GM19452 (cell line): Measurements from ENCODE around the gene SETSIP.
A peak's percentile ranks its signal among the peaks of the same experiment; 100 is the strongest.
"Not testable (repeated sequence)": the region's sequence is repeated elsewhere in the genome, so short reads cannot be mapped to it uniquely, and the experiment has no call there.

Source experiments
- ATAC-seq: cut with Tn5 transposase; IDR thresholded peaks from one replicate; pipeline ENCODE4 v1.9.1; 2021; ENCODE audit not compliant: unreplicated experiment

Gene SETSIP, protein sequence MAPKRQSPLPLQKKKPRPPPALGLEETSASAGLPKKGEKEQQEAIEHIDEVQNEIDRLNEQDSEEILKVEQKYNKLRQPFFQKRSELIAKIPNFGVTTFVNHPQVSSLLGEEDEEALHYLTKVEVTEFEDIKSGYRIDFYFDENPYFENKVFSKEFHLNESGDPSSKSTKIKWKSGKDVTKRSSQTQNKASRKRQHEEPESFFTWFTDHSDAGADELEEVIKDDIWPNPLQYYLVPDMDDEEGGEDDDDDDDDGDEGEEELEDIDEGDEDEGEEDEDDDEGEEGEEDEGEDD

DNA sequence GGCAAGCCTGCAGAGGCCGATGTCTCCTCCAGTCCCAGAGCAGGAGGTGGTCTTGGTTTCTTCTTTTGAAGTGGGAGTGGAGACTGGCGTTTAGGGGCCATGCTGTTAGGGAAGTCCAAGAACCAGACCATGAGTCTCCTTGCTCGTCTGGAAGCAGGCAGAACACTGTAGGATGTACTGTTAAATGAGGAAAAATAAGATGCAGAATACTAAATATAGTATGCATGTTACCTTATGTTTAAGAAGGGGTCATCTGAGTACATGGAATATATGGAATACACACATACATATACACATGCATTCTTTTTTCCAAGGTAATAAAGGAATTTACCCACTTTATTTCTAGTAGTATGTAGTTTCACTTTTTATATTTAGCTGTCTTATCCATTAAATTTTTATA lies at the start of gene SETSIP:
SETSIP (minus strand) TSS at position 101 of the 400 bp plus-strand sequence; CDS start at position 101, 0 bp downstream.
- no peak for ATAC-seq

DNA sequence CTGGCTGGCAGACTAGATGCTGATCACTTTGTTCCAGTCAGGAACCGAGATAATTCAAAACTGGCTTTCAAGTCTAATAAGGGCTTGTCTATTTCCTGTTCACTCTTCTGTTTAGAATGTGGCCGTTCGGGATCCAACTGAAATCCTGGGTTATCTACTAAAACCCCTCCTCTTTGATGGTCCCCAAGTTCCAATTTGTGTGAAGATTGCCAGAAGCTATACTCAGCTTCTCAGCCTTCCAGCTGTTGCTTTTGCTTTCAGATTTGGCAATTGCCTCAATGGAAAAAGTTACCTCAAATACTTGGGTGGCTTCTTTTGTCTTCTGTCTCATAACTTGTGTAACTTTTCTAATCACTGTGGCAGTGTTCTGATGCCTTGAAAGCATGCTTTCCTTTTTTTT lies 48.7 kb upstream of the SETSIP start:
- ATAC-seq = no peak

GRCh38 chr1:92118826-92119225 lies 43.6 kb upstream of the SETSIP start:
- no peak for ATAC-seq

GRCh38 chr1:92117526-92117925 lies 42.3 kb upstream of the SETSIP start:
- ATAC-seq = no peak

DNA sequence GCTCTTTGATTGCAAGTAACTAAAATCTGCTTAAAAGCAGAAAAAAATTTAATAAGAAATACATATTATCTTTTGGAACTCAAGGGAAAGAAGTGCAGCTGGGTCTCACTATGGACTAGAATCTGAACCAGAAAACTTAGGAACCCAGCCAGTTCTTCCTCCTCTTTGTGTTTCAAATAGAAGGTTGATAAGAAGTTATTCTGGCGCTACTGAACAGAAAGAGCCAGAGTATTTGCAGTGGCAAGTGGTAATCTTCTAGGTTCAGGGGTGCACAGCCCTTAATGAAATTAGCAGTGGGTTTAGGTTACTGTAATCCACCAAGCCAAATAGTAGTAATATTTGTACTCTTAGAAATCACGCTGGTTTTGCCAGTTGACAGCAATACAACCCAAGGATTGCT lies 33.4 kb upstream of the SETSIP start:
- no peak for ATAC-seq

- ATAC-seq = no peak
These were observed 30.4 kb upstream of the SETSIP start for GRCh38 chr1:92105546-92106081.

GRCh38 chr1:92096317-92096716 lies 21.1 kb upstream of the SETSIP start:
- ATAC-seq = no peak

DNA sequence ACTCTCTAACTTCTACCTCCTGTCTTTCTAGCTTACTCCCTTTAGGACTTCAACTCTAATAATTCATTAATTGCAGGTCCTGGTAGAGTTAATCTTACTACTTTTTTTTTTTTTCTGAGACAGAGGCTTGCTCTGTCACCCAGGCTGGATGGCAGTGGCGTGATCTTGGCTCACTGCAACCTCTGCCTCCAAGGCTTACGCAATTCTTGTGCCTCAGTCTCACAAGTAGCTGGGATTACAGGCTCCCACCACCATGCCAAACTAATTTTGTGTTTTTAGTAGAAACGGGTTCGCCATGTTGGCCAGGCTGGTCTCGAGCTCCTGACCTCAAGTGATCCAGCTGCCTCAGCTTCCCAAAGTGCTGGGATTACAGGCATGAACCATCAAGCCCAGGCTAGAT lies 20.7 kb upstream of the SETSIP start:
- ATAC-seq = no peak

- ATAC-seq = no peak
These were observed 19.4 kb upstream of the SETSIP start for GRCh38 chr1:92094595-92094994.

DNA sequence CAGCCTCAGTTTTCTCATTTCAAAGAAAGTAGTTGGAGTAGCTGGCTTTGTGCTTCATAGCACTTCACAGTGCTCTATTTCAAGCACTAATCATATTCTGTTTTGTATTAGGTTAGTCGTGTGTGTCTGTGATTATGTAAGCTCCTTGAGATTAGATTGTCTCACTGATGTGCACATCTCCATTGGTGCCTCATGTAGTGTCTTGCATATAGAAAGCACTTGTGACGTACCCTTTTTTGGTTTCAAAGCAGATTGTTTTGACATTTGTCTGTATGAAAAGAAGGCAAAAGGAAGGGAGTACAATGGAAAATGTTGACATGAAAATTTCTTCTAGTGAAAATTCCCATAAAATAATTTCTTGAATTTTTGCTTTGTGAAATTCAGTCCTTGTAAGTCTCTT lies 18.9 kb upstream of the SETSIP start:
- ATAC-seq = no peak

GRCh38 chr1:92091625-92092024 lies 16.4 kb upstream of the SETSIP start:
- ATAC-seq = no peak

DNA sequence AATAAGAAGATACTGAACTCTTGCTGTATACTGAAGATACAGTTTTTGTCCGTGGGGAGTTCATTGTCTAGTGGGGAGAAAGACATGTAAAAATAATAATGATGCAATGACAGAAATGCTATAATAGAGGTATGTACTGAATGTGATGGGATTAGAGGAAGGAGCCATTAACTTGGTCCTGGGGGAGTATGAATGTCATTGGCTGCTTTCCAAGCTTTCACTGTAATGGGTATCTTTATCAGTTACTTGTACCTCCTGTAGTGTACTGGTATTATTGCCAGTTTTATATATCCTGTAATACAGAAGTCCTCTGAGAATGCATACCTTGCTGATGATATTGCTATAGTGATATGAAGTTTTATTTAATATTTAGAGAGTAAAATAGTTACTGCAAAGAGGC lies 12.3 kb upstream of the SETSIP start:
- no peak for ATAC-seq

GRCh38 chr1:92085727-92086126 lies 10.5 kb upstream of the SETSIP start:
- ATAC-seq = no peak

GRCh38 chr1:92084651-92085050 lies 9.4 kb upstream of the SETSIP start:
- ATAC-seq = no peak

- ATAC-seq = no peak
These were observed 5.8 kb upstream of the SETSIP start for GRCh38 chr1:92081031-92081430.

- ATAC-seq = peak; percentile 96
These were observed 5.1 kb upstream of the SETSIP start, which contains the start of gene BTBD8 for GRCh38 chr1:92080128-92080985. TSS of gene BTBD8 (plus strand) at chr1:92080345. CDS start at chr1:92080572, 227 bp downstream.

GRCh38 chr1:92079441-92079840 lies 4.2 kb upstream of the SETSIP start:
- ATAC-seq = no peak

DNA sequence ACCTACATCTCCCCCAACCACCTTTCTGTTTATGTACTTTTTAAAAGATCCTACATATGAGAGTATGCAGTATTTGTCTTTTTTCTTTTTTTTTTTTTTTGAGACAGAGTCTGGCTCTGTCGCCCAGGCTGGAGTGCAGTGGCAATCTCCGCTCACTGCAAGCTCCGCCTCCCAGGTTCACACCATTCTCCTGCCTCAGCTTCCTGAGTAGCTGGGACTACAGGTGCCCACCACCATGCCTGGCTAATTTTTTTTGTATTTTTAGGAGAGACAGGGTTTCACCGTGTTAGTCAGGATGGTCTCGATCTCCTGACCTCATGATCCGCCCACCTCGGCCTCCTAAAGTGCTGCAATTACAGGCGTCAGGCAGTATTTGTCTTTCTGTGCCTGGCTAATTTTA lies 2.9 kb upstream of the SETSIP start:
- not testable (repeated sequence) for ATAC-seq

DNA sequence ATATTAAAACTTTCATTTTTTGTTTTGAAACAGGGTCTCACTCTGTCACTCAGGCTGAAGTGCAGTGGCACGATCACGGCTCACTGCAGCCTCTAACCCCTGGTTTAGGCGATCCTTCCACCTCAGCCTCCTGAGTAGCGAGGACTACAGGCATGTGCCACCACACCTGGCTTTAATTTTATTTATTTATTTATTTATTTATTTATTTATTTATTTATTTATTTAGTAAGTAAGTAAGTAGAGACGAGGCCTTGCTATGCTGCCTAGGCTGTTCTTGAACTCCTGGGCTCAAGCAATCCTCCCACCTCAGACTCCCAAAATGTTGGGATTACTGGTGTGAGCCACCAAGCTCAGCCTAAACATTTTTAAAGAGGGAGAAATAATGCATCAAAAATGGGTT lies 1.2 kb upstream of the SETSIP start:
- no peak for ATAC-seq

- not testable (repeated sequence) for ATAC-seq
These were observed 765 bp downstream of the SETSIP start for GRCh38 chr1:92074446-92074845.

DNA sequence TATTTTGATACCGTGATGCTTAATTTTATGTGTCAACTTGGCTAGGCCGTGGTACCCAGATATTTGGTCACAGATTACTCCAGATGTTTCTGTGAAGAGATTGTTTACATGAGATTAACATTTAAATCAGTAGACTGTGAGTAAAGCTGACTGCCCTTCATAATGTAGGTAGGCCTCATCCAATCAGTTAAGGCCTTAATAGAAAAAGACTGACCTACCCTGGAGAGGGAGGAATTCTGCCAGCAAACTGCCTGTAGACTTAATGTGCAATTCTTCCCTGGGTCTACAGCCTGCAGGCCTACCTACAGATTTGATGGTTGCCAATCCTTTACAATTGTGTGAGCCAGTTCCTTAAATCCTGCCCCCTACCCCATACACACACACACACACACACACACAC lies 4.3 kb downstream of the SETSIP start:
- ATAC-seq = no peak

DNA sequence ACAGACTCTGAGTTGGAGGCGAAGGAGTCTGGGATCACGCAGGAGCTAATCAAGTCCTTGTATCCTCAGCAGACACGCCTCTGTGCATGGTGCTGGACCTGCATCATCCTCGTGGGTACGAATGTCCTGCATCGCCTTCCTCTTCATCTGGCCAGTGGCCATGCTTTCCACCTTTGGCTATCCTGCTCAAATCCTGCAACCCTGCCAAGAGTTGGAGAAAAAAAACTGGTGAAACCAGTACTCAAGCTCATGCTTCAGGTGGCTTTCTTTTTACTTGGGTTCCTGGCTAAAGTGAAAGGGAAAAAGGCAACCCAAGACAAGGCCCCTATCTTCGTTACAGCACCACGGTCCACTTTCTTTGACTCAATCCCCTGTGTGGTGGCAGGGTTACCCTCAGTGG lies 8.9 kb downstream of the SETSIP start:
- ATAC-seq = no peak
